Activated CD8-positive, alpha-beta memory T cell treated with anti-CD3 and anti-CD28 coated beads, Interleukin-2, amount 50 U/mL, for 1 hour (primary cell): ENCODE data around the gene TMED6.
"Not testable (repeated sequence)": the region's sequence is repeated elsewhere in the genome, so short reads cannot be mapped to it uniquely, and the experiment has no call there.

Experiments used
- DNase-seq: peaks from one replicate; pipeline ENCODE4 v3.0.0-alpha.2; 2020; ENCODE audit errors: extremely low read depth

TMED6 gene

GRCh38 chr16:69360070-69360469 is 8.5 kb upstream of the TMED6 start:
- not testable (repeated sequence) for DNase-seq

DNA sequence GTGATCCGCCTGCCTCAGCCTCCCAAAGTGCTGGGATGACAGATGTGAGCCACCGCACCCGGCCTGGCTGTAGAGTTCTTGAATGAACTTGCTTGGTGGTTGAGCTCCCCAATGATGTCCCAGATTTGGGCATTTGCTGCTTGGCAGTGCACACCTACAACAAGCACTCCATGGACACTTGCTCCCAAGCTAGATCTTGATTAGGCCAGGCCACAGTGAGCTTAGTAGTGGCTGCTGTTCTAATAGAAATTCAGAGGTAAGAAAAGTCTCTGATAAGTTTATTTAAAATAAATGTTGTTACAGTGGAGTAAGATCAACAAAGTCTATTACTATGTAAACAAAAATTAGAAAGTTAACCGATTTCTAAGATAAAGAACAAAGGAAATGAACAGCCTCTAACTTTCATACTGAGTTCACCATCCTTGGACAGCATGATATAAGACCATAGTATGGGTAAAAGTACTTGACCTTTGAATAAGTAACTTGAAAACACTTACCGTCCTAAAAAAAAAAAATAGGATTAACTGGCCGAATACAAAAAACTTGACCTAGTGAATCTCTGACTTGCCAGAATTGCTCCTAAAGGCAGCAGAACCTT is 951 bp downstream of the TMED6 start:
- no peak for DNase-seq

- no peak for DNase-seq
Observed at GRCh38 chr16:69349536-69349935, 2.0 kb downstream of the TMED6 start.

DNA sequence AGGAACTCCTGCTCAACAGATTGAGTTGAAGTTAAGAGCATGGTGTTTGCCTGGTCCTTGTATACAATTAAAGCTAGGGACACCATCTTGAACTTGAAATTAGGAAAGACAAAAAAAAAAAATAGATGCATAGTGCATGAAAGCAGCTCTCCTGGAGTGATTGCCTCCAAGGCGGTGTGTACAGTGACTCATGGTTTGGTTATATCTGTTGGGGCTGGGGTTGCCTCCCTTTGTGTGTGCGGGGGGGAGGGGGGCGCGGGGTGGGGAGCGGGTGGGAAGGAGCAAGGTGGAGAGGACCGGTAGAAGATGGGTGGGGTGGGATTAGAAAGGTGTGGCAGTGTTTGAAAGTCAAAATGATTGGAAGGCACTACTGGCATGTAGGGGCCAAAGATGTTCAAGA is 3.4 kb downstream of the TMED6 start:
- no peak for DNase-seq

GRCh38 chr16:69346683-69347082 is 4.9 kb downstream of the TMED6 start:
- no peak for DNase-seq

DNA sequence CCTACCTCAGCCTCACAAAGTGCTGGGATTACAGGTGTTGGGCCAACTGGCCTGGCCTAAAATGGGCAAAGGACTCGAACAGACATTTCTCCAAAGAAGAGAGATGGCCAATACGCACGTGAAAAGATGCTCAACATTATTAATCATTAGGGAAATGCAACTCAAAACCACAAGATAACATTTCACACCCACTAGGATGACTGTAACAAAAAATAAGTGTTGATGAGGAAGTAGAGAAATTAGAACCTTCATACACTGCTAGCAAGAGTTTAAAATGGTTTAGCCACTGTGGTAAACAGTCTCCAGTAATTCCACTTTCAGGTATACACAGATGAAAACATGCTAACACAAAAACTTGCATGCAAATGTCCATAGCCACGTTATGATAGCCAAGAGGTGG is 5.7 kb downstream of the TMED6 start:
- DNase-seq: no peak

DNA sequence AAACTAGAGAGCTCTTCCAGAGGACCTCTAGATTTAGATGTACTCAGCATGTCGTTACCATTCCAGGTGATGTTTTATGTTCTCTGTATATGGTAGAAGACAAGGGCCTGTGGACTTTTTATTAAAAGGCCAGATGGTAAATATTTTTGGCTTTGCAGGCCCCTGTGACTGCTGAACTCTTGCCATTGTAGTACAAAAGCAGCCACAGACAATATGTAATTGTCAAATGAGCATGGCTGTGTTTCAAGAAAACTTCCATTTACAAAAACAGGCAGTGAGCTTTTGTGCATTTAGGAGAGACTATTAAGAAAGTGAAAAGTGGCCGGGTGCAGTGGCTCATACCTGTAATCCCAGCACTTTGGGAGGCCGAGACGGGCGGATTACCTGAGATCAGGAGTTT is 7.4 kb downstream of the TMED6 start:
- no peak for DNase-seq

- DNase-seq: no peak
Observed at GRCh38 chr16:69340095-69340644, 11.4 kb downstream of the TMED6 start.

DNA sequence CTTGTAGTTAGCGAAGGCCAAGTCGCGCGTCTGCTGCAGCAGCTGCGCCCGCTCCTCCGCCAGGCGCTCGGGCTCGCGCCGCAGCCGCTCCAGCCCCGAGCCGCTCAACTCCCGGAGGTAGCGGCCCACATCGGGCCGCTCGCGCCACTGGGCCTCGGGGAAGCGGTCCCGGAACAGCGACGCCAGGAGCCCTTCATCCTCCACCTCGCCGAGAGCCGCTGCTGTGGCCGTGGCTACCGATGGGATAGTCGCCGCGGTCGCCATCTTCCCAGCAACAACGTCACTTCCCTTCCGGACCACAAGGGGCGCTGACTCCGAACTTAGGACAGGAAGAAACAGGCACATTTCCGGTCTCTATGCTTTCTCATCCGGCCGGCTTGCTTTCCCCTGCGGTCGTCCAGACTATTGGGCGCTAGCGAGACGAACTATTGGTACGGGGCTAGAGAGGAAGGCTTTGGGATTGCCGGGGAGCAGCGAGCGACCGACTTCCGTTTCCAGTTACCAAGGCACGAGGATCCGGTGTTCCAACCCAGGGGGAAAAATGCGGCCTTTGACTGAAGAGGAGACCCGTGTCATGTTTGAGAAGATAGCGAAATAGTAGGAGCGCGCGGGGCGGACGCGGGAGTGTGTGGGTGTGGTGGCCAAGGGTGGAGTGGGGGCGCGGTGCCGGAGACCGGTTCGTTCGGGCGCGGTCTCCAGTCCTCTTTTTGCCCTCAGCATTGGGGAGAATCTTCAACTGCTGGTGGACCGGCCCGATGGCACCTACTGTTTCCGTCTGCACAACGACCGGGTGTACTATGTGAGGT is 12.1 kb downstream of the TMED6 start, which contains the start of the genes COG8 and NIP7:
Gene COG8, minus strand, starts transcription at position 276 of the 806 bp plus-strand sequence. Its CDS starts 12 bp downstream, at position 264.
Gene NIP7, plus strand, starts transcription at position 484 of the 806 bp plus-strand sequence. Its CDS starts 58 bp downstream, at position 542.
- peak; percentile 80 for DNase-seq

GRCh38 chr16:69338557-69339288 is 12.9 kb downstream of the TMED6 start:
- no peak for DNase-seq

DNA sequence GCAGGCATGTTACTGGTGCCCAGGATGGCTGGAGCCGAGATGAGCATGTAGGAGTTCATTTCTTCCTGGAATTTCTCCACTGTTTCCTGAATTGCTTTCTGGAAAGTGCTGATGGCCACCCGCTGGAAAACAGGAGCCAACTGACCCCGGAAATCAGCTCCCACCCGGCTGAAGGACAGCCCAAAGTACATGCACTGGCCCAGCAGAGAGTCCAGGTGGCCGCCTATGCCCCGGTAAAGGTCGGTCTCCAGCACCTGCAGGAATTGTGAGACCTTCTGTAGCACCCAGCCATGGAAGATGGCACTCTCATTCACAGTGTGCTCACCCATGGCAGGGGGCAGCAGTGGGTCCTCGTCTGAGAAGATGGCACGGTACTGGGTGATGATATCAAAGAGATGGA is 16.9 kb downstream of the TMED6 start:
- no peak for DNase-seq

- peak; percentile 45 for DNase-seq
Observed at GRCh38 chr16:69330286-69331109, 21.1 kb downstream of the TMED6 start, which contains the start of gene PDF. Gene PDF (minus strand): TSS chr16:69330588. CDS start chr16:69330570, 18 bp downstream.

DNA sequence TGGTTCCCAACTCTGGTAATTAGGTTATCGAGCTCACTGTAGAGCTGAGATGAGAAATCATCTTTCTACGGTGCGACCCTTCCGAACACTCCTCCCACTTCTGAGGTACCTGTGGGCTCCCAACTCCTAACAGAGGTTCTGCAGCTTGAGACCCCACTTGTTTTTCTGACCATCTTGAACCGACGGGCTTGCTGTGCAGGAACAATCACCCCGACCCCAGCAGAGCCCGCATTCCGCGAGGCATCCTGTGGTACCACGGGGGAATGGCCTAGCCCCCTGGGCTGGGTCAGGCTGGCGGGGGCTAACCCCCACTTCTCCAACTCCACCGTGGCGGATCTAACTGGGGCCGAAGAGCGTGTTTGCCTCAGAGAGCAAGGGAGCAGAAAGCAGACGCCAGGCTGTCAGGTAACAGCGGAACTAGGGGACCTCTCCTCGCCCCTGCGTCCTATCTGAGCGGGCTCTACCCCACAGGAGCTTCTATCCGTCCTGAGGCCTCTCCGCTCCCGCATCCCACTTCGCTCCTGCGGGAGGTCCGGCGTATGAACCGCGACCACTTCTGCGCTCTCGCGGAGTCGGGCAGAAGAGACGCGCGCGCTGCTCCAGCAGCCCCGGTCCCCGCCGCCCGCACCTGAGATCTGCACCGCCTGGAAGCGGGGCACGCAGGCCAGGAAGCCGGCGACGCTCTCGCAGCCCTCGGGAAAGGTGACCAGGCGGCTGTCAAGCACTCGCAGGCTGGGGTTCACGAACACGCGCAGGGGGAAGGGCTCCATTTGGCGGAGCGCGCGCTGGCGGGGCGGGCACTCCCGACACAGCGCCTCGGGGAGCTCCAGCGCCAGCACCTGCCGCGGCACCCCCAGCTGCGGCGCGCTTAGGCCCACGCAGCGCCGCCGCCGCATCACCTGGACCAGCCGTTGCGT is 22.0 kb downstream of the TMED6 start:
- DNase-seq: no peak

DNA sequence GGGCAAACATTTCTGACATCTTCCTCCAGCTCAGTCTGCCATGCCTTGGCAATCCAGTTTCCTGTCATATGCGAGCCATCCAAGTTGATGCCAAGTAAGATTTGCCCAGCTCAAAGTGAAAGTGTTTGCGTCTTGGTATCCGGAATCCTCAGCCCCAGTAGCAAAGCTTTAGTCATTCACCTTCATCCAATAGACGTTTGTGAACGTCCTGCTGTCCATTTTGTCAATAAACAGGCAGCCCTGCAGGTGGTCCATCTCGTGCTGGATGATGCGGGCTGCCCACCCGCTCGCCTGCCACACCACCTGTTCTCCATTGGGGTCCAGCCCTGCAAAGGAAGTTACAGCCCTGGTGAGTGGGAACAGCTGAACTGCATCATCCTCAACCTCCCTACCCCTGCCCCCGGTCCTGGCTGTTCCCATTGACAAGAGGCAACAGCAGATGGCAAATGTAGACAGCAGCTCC is 22.7 kb downstream of the TMED6 start:
- no peak for DNase-seq

DNA sequence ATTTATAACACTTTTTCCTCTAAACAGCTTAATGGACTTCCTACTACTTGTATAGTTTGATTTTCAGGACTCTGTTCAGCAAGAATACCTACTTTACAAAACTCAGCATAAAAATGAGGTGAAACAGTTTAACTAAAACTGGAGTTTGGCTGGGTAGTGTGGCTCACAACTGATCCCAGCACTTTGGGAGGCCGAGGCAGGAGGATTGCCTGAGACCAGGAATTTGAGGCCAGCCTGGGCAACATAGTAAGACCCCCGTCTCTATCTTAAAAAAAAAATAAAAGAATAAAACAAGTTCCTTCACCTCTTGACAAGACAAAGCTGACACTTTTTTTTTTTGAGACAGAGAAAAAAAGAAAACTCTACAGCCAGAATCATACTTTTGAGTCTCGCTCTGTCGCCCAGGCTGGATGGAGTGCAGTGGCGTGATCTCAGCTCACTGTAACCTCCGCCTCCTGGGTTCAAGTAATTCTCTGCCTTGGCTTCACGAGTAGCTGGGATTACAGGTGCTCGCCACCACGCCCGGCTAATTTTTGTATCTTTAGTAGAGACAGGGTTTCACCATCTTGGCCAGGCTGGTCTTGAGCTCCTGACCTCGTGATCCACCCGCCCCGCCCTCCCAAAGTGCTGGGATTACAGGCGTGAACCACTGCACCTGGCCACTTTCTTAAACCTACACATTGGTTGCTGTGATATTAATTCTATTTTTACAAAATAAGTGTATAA is 23.8 kb downstream of the TMED6 start:
- no peak for DNase-seq

GRCh38 chr16:69326172-69326873 is 25.3 kb downstream of the TMED6 start:
- DNase-seq: no peak

DNA sequence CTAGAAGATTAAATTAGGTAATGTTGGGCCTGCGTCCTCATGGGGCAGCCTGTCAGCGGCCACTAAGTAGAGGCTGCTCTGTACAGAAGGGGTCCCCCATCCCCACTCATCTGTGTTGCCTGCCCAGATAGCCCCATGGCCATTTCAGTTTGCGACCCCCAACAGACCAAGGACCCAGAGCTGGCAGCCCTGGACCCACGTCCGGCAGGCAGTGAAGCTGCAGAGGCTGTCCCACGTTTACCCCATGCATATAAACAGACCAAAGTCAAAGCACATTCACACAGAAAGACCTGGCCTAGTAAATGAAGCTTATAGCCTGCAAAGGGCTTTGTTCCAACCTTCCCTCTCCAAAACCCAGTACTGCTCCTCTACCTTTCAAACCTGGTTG is 25.8 kb downstream of the TMED6 start:
- DNase-seq: no peak

DNA sequence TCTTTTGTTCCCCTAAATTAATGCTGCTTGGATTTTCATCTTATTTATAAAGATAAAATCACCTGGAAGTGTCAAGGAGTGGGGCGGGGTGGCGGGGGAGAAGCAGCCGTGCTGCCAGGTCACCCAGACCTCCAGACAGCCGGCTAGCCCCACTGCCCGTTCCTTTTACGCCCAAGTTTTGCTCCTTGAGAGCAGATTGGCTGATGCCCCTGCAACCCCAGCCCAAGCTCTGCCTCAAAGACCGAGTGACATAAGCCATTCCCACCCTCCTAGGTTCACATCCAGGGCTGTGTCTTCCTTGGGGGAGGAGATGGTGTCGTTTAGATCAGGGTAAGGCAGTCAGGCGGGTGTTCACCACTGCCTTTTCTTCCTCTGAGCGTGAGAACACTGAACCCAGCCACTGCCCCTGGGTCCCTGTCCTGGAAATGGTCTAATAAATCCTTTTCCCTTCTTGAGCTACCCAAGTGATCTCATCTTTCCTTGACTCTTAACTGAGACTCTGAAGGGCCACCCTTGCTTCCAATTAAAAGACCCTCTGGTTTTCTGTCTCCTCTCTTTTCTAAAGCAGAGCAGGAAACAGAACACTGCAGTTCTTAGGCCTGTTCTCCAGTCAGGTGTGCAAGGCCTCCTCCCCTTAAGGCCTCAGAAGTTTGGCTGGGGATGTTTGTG is 26.9 kb downstream of the TMED6 start:
- no peak for DNase-seq
